SK-N-MC (cell line): ENCODE measurements around the gene HOXB9.

ENCODE experiments used
- EZH2 ChIP-seq: fragments of 200-600 bp; sonication (generic); IDR thresholded peaks from one replicate; pipeline ENCODE4 v1.6.1; 2017; ENCODE audit warnings: antibody characterized with exemption
- POLR2AphosphoS5 ChIP-seq: IDR thresholded peaks from 2 replicates; pipeline ENCODE4 v1.6.1; 2012; ENCODE audit warnings: mild to moderate bottlenecking, low read depth, low read length, borderline replicate concordance

GRCh38 chr17:48631693-48632578 lies 5.8 kb upstream of the HOXB9 start:
- TF ChIP-seq EZH2 (no peak), POLR2AphosphoS5 (no peak)
